ENCODE results near the gene INSIG1.

DNA sequence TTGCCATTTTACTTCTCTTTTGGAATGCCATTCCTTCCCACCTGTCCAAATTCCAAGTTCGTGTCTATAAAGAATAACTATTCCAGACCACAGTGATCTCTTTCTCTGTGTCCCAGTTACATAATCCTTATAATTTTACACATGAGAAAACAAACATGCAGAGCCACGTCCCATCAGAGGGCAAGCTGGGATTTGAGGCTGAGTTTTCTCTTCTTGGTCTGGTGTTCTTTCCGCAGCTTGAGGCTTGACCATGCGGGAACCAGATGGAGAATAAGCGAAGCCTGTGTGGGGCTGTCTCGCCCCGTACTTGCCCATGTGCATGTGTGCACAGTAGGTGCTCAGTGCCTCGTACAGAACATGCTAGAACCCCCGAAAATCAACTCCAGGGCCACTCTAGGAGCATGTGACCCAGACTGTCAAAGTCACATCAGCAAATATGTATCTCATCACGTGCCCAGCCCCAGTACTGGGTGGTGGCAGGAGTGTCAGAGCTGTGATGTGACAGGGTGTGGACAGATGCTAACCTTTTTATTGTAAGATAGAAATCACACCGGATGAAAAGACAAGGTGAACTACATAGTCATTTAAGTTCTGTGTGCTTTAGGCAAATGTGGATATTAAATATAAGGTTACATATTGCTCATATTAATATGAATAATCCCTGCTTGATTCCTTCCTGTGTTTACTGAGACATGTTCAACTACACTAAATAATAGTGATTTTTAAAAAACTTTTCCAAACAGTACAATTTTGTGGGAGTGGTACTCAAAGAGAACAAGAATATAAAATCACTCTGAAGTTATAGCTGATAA, 3.2 kb downstream of the INSIG1 start:
- TF ChIP-seq, protein P1, sequence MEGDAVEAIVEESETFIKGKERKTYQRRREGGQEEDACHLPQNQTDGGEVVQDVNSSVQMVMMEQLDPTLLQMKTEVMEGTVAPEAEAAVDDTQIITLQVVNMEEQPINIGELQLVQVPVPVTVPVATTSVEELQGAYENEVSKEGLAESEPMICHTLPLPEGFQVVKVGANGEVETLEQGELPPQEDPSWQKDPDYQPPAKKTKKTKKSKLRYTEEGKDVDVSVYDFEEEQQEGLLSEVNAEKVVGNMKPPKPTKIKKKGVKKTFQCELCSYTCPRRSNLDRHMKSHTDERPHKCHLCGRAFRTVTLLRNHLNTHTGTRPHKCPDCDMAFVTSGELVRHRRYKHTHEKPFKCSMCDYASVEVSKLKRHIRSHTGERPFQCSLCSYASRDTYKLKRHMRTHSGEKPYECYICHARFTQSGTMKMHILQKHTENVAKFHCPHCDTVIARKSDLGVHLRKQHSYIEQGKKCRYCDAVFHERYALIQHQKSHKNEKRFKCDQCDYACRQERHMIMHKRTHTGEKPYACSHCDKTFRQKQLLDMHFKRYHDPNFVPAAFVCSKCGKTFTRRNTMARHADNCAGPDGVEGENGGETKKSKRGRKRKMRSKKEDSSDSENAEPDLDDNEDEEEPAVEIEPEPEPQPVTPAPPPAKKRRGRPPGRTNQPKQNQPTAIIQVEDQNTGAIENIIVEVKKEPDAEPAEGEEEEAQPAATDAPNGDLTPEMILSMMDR (IDR thresholded peaks at IDR 0.05), result no peak
- TF ChIP-seq POLR2A (IDR thresholded peaks at IDR 0.05), result no peak
